Stimulated activated CD8-positive, alpha-beta memory T cell treated with anti-CD3 and anti-CD28 coated beads, Interleukin-7, amount 100 ng/mL, for 4 hours (primary cell): ENCODE data around the gene ECI2.

ENCODE experiments used
- DNase-seq, 2 donors: peaks; one replicate each; pipeline ENCODE4 v3.0.0-alpha.2; 2020; ENCODE audit warnings: low read depth in 2 of 2

ECI2 gene

DNA sequence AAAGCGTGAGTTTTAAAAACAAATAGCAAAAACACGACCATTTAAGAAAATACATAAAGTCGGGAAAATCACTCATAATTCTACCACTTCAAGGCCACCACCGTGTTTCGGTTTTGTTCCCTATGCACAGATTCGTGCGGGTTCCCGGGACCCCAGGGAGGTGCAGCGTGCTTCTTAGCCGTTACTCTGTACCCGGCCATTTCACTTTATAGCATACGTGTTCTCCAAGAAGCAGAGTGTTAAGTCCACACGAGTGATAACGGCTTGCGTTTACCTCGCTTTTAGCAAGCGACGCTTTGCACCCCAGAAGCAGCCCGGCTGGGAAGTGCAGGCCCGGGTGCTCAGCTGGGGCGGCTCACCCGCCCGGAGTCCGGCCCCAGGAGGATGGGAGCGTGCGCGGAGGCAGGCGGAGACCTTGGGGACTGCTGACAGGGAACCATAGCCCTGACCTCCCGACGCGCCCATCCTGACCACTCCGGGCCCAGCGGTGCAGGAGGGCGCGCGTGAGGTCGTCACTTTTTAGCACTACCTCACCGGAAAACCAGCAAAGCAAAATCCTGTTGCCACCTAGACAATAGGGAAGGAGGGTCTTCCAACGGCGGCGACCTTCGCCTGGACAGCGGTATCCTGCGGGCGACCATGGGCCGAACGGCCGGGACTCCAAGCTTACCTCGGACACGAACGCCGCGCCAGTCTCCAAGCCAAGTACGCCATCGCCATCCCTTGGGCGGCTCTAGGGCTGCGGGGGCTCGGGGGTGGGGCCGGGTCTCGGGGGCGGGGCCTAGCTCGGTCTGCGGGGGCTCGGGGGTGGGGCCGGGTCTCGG lies at the start of gene ECI2:
Gene ECI2, minus strand, starts transcription at position 735 of the 824 bp plus-strand sequence. Its CDS starts 15 bp downstream, at position 720.
- peak; percentile 15 to 36 for DNase-seq

- DNase-seq: no peak
These were observed 45.4 kb upstream of the ECI2 start for GRCh38 chr6:4180652-4181255.

DNA sequence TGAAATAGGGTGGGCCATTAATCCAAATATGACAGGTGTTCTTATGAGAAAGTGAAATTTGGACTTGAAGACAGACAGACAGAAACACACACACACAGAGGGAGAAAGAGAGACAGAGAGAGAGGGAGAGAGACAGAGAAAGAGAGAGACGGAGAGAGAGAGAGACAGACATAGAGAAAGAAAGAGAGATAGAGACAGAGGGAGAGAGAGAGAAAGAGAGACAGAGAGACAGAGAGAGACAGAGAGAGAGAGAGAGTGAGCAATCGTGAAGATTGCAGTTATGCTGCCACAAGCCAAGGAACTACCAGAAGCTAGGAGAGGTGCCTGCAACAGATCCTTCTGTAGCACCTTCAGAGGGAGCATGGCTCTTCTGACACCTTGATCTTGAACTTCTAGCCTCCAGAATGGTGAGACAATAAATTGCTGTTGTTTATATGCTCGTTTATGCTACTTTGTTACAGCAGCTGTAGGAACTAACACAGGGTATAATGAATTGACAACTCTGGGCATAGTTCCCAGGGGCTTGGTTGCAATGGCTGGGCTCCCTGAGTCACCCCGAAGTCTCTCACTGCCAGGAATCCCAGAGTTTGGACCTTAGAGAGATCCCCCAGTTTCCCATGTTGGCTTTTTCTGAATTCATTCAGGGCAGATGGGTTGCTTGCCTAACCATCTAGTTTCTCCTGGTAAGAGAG lies 44.7 kb upstream of the ECI2 start:
- DNase-seq: no peak

DNA sequence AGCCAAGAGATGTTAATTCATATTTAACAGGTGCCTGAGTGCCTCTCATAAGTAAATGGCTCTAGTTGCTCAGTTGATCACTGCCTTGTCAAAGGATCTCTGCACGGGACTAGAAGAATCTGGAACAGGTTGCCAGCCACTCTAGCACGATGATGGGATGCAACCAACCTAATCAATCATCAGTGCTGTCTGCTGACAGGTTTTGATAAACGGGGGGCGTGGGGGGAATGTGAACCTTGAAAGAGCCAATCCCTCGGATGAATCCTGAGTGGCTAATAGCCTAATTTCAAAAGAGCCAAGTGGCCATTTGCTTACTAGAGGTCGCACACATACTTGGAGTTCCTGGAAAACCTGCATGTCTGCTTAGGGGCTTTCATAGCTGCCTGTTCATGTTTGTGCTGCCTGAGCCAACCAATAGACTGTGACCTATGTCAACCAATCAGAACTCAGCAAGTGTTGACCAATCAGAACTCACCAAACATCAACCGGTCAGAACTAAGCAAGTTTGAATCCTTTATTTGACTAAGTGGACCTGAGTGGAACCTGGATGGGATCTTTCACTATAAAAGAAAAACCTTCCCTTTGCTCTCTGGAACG lies 43.5 kb upstream of the ECI2 start:
- no peak for DNase-seq

DNA sequence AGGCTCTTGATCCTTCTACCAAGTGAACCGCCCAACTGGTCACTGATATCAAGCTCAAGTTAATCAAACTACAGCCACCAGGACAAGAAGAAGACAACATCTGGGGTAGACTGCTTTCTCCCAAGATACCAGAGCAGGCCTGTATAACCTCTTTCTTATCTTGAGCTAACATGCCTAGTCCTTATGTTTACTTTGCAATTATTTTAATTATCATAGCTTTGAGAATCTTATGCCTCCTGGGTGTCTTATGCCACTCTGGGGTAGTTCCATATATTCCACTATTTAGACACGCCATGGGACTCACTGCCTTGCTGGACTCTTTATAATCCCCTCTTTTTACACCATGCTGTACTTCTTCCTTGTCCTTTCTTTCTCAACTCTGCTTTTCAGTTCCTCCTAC lies 41.5 kb upstream of the ECI2 start:
- DNase-seq: no peak

DNA sequence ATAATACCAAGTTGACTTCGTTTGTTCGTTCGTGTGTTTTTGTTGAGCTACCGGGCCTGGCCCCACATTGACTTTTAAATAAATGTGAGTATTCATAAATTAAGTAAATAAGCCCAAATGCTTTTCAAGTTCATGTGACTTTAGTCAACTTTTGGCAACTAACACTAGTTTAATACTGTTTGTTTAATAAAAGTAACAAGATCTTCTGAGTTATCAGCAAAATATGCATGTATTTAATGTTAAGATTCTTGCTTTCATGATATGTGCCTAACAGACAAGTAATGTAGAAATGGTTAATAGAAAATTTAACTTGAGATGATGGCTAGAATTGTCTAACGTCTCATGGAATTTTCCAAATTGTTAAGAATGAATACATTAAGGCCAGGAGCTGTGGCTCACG lies 38.7 kb upstream of the ECI2 start:
- no peak for DNase-seq

GRCh38 chr6:4172368-4172767 lies 37.0 kb upstream of the ECI2 start:
- DNase-seq: no peak

DNA sequence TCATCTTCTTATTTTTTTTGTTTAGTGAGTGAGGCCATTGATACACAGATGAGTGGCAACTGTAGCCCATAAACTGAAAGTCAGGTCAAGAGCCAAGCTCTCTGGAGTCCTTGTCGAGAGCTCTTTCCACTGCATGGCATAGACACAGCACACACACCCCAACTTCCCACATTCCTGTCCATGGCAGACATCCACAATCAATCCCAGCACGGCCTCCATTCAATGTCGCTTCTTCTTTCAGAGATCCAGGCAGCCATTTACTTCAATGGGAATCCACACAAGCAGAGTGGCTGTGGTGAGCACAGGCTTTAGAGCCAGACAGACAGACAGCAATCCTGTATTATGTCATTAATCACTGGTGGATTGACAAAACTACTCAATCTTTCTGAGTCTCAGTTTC lies 34.9 kb upstream of the ECI2 start:
- no peak for DNase-seq

DNA sequence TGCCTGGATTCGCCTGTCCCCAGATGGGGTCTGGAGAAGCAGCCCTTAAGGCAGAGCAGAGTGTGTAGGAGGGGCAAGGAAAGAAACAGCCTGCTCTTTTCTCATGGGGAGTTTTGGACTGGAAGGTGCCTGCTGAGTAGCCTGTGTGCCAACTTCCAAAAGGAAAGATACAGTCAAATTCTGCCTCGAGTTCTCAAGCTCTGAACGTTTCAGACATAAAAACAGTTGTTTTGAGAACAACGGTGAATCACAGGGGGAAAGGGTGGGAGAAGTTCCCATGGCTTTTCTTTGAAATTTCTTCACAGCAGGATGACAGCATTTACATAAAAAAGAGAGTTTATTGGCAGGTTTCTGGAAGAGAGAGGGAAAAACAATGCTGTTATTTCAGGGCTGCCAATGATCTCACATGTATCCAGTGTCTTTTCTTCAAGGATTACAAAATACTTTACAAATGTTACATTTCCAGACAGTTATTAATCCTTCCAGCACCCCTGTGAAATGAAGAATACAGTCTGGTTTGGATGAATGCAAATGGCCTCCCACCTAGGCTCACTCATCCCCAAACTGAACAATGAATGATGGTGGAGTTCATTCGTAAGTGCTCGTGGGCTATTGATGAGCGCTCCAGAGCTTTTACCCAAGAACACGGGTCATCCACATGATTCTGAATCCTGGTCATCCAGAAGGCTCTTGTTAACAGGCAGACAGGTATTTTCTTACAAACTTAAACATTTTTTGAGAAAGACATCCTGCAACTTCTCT lies 33.8 kb upstream of the ECI2 start:
- DNase-seq: no peak

GRCh38 chr6:4167833-4168232 lies 32.5 kb upstream of the ECI2 start:
- DNase-seq: no peak

DNA sequence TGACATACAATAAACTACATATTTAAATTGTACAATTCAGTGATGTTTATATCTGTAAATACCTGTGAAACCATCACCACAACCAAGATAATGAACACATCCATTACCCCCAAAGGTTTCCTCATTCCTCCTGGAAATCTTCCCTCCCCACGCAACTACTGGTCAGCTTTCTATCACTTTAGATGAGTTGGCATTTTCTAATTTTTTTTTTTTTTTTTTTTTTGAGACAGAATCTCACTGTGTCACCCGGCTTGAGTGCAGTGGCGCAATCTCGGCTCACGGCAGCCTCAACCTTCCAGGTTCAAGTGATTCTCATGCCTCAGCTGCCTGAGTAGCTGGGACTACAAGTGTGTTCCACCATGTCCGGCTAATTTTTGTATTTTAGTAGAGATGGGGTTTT lies 31.7 kb upstream of the ECI2 start:
- no peak for DNase-seq

GRCh38 chr6:4164456-4164855 lies 29.1 kb upstream of the ECI2 start:
- DNase-seq: no peak

DNA sequence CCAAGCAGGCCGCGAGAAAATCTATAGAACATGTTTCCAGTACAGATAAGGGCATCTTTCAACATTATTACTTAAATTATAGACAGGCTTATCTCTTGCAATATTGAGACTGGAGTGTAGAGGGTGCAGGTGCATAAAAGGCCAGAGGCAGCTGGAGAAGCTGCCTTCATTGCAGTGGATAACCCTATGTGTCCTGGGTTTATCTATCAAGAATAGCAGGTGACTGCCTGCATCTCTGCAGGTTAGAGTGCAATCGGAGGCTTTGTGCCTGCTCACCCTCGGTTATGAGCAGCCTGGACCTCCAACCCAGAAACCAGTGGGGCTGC lies 28.7 kb upstream of the ECI2 start:
- DNase-seq: no peak

DNA sequence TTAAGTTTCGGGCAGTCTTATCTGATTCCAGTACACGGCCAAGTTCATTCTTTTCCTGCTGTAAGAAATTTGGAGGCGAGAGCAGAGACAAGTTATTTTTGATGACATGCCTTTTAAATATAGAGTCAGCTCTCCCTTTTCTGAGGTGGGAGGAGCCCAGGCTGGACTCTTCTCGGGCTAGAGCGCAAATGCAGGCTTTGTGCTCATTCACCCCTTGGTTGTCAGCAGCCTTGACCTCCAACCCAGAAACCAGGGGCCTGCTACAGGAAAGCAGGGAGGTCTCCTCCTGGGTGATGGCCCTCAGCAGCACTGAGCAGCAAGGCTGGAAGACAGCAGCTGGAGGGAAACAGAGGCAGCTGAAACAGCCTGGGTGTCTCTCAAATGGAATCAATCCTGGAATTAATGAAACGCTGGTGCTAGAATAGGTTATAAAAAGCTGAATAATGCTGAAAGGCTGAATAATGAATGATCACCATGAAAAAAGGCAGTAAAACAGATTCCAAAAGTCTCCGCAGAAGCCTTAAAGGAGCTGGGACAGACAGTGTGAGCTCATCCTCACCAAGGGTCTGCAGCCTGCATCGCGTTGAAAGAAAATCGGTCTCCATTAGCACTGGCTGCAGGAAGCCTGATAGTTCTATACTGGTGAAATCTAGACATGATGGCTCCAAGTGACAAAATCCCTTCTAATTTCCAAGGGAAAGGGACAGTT lies 28.2 kb upstream of the ECI2 start:
- no peak for DNase-seq

DNA sequence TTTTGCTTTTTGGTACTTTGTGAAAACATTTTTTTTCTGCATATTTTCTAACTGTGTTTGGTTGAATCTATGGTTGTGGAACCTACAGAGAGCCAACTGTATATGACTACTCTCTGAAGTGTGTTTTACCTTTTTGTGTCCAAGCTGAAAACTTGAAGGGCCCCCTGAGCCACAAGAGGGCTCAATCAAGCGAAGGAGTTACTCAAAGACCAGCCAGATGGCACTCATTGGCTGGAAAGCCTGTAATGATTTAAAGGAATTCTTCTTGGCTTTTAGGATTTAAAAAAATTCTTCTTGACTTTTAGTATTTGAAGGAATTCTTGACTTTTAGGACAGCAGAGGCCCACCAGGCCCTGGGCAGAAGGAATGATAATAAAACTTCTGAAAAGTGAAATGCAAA lies 27.0 kb upstream of the ECI2 start:
- no peak for DNase-seq

- DNase-seq: no peak
These were observed 24.1 kb upstream of the ECI2 start for GRCh38 chr6:4159491-4159890.

GRCh38 chr6:4157506-4157905 lies 22.1 kb upstream of the ECI2 start:
- DNase-seq: no peak

GRCh38 chr6:4155848-4156466 lies 20.6 kb upstream of the ECI2 start:
- peak; percentile 59 to 77 for DNase-seq

DNA sequence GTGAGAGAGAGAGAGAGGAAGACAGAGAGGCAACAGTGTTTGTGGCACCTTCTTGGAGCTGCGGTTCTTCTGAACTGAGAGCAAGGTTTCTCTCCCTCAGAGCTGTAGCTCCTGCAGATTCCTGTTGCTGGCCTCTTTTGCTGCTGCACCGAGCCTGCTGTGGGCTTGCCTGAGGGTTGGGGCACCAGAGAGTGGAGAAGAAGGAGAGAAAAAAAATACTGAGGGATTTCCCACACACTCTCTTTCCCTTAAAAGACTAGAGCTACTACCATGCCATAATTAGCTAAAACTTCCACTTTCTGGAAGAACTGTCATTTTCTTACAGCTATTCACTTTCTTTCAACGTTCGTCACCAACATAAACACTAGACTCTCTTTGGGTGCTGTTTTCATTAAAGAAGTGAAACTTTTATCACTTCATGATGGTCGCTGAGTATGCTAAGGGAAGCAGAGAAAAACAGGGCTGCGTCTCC lies 18.2 kb upstream of the ECI2 start:
- DNase-seq: no peak

DNA sequence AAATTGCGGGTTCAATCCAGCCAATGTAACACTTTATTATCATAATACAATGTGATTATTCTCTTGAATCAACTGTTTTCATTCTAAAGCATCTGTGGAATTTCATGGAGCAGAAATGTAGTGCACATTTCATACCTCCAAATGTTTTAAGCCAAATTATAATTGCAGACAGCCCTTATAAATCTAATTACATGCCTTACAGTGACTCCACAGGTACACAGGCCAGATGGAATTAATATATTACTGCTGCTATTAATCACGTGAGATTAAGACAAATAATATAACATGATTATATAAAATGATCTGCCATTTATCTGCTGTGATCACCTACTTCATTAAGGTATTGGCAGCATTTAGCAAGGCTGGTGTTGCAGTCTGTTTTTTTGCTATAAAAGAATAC lies 9.7 kb upstream of the ECI2 start:
- DNase-seq: no peak

DNA sequence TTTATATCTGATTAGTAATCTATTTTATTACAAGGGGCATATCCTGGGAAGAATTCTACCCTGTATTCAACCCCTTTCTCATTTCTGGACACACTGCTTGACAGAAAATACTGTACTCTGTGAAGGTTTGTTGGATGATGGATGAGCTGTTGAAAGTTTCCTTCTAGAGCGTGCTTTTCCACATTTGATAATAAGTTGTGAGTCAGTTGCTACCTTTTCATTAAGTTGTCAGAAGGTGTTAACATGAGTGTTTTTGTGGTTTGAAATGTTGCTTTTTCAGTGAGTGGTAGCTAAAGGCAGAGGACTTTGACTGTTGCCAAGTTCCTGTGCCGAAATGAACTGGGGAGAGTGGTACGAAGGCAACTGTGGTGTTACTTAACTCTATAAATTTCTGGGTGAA lies 3.9 kb upstream of the ECI2 start:
- DNase-seq: no peak
